GM19397 (cell line): Measurements from ENCODE around the gene TFF2.

ENCODE experiments used
- ATAC-seq: cut with Tn5 transposase; IDR thresholded peaks from one replicate; pipeline ENCODE4 v1.9.1; 2021; ENCODE audit warnings: mild to moderate bottlenecking, moderate library complexity; ENCODE audit not compliant: unreplicated experiment

TFF2 gene

DNA sequence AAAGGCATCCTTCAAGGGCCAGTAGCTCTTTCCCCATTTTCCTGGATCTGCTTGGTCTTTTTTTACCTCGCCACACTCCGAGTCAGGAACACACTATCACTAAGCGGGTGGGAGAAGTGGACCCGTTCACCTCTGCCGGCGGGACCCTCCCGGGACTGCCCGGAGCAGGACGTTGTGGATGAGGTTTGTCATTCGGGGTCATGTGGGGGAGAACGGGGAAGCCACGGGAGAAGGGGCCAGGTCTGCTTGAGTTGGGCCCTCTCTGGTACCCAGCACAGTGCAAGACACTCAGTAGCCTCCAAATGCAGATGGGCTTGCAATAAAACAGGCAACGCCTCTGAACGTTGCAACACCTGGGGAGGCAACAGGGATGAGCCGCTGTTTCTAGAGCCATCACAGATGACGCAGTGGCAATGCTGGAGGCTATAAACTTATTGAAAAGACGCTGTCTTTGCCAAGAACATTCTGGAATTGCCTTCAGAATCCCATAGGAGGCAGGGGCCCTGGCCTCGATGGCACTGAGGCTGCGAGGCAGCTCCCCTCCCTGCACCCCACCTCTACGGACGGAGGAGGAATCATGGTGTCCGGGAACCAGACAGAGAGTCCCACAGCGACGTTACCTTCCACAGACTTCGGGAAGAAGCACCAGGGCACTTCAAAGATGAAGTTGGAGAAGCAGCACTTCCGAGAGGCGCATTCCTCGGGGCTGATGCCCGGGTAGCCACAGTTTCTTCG, 3.8 kb downstream of the TFF2 start:
- no peak for ATAC-seq

DNA sequence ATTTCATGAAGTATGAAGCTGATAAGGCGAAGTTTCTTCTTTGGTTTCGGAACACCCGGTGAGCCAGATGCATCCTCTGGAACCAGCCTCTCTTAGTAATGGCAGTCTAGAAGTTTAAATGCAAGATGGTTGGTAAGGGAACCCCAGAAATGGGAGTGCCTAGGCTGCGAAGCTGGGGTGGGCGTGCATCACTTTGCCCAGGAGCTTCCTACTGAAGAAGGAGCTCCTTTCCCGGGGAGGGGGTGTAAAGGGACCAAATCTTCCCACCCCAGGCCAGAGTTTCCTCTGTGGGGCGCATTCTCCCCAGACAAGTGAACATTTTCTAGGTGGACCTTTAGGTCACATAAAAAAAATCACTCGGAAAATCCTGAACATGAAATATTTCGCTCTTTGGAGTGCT, 4.4 kb downstream of the TFF2 start:
- ATAC-seq, result no peak

DNA sequence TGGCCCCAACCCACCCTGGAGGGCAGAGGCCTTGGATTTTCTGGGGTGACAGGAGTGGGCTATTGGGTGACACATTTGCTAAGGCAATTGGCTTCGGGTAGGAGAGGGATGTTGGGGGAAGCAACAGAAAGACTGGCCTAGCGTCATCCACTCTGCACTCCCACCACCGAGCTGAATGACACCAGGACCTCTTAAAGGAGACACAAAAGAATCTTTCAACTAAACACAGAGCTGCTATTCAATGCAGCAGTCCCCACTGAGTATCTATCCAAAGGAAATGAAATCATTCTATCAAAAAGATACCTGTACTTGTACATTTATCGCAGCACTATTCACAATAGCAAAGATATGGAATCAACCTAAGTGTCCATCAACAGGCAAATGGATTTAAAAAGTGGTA, 6.2 kb downstream of the TFF2 start:
- no peak for ATAC-seq

DNA sequence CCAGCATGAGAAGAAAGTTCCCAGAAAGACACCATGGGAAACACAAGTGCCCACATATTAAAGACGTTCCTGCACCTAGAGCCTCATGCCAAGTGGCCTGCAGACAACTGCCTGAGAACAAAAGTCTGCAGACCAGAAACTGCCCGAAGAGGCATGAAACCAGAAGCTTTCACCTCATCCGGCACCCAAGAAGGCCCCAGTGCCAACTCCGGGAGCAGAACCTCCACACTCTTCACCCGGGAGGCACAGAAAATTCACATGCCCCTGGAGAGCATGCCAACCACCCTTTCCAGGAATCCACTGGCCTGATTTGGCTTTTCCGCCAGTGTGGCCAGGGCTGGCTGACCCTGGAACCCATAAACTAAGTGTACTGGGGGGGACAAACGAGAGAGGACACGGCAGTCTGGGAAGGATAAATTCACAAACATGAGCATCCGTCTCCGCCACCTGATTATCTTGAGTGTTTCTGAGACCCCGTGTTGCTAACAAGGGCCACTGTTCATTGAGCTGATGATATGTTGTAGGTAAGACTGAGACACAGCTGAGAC, 6.8 kb downstream of the TFF2 start:
- no peak for ATAC-seq

DNA sequence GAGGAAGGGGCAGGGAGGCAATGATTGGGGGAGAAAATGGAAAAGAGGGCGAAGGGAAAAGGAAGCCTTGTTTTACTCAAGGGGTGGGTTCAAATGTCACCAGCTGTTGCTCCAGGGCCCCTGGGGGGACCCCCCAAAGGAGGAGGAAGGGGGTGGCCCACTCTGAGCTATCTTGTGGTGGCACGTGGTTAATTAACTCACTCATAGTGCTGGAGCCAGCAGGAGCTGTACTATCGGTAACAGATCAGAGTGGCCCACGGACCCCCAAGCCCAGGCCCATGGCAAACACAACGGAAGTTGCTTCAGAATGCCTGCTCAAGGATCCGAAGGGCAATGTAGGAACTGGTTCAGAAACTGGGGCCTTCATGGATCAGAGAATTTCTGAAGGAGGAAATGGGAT, 7.2 kb downstream of the TFF2 start:
- ATAC-seq, result no peak

DNA sequence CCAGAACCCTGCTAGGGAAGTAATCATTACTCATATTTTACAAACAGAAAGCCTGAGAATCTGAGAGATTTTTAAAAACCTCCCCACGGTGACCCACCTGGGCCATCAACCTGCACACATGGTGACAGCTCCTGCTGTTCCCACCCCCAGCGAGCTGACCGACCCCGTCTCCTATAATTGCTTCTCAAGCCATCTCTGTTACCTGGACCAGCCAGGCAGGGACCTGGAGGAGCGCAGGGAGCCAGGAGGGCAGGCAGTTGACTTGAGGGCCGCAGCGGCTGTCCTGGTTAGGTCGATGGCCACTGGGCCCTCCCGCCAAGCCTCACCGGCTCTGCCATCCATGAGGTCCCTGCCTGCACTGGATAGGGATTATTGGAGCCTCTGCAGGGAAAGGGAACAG, 7.7 kb downstream of the TFF2 start:
- ATAC-seq, result no peak

DNA sequence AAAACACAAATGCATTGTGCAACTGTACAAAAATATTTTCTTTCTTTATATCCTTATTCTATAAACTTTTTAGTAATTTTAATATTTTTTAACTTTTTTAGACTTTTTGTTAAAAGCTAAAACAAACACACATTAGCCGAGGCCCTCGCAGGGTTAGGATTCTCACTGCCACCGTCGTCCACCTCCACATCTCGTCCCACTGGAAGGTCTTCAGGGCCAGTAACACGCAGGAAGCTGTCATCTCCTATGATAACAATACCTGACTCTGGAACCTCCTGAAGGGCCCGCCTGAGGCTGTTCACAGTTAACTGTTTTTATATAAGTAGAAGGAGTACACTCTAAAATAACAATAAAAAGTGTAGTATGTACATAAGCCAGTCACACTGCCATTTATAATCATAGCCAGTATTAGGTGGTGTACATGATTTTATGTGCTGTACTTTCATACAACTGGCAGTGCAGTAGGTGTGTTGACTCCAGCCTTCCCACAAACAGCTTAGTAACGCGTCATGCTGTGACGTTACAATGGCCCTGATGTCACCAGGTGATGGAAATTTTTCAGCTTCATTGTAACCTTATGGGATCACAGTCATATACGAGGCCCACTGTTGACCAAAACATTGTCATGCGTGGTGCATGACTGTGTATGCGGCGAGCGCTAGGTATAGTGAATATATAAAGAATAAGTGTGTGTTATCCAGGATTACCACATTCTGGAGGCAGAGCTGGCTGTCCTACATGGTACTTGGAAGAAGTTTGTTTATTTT, 8.8 kb downstream of the TFF2 start:
- ATAC-seq, result no peak

DNA sequence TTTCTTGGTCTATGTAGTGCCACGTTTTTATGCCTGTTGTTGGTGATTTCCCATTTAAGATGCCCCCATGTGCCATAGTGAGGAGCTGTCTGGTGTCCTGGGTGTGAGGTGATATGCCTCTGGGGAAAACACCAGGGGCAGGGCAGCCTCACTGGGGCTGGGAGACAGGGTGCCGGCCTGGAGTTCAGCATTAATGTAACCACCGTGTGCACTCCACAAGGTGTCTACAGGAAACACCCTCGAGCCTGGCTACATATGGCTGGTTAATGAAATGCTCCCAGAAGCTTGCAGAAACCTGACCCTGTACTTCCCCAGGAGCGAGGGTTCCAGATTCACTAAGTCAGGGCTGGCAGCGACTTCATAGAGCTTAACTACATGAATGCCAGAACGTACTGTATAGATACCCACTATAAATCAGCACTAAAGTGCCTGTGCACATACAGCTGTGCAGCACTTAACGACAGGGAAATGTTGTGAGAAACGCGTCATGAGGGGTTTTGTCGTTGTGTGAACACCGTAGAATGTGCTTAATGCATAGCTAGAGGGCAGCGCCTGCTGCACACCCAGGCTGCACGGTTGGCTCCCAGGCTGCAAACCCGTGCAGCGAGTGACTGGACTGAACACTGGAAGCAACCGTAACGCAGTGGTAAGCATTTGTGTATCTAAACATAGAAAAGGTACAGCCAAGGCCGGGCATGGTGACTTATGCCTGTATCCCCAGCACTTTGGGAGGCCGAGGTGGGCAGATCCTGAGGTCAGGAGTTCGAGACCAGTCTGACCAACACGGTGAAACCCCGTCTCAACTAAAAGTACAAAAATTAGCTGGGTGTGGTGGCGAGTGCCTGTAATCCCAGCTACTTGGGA, 10.4 kb downstream of the TFF2 start:
- no peak for ATAC-seq

DNA sequence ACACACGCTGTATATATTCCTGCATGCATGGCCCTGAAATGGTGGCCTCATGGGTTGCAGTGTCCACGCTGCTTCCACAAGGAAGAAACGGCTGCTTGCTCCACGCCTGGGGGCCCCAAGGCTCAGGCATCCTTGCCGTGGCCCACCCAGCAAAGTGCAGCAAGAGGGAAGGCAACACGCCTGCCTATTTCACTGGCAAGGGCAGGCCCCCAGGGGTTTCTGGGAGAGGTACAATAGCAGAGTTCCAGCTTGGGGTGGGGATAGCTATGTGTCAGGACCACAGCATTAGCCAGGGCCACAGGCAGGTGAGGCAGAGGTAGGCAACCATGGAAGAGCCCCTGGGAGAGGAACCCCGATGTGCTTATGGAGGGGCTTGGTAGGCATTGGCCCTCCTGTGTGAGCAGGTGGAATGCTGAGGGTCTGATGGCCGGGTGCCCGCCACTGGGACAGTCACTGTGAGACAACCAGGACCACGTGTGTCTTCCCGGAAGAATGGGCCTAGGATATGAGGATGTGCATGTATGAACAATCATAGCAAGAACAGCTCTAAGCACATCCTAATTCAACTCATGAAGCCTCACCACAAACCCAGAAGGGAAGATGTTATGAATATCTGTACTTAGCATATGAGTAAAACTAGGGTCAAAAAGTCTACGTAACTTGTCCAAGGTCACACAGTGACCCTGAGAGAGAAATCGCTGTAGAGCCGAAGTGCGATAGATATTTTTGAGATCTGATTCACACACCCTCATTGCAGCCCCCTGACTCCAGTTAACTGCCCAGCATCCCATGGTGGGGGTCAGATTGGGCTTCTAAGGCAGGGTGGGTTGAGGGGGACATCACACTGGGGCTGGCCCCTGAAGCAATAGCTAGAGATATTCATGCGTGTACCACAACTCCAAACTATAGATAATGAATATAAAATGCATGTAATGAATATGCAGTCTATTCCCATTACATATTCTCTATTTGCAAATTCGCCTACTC, 11.8 kb downstream of the TFF2 start:
- ATAC-seq, result no peak

DNA sequence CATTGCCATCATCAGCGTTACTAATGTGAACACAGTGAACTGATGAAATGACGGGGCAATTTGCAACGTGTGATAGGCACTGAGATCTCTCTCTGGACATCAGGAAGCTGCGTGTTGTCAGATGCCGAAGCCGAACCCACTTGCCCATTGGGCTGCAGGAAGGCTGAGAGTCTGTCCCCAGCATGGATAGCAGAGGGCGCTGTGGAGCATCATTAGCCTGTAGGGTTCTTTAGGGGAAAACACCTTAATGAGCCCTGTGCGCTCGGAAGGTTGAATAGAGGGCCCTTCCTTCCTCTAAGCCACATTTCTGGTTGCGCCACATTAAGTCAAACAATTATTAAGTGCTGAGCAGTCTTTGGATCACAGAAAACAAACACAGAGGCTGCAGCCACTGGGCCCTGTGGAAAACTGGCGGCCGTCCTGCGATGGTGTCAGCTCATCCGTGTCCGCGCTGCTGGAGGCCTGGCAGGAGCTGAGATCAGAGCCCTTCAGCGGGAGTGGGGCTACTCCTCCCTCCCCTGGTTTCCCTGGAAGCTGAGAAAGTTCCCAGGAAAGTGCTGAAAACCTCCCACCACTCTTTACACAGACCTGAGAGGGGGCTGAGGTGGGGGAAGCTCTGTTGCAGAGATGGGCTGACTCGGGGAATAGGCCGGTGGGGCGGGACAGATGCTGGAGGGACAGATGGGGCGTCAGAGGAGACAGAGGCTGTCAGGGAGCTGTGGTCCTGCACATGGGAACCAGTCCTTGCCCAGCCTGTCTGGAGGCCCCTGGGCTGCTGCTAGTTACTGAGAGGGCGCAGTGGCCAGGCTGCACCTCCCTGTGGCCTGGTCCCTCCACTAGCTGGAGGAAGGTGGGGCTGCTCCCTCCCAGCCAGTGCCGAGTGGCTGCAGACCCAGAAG, 12.7 kb downstream of the TFF2 start:
- ATAC-seq, result no peak

DNA sequence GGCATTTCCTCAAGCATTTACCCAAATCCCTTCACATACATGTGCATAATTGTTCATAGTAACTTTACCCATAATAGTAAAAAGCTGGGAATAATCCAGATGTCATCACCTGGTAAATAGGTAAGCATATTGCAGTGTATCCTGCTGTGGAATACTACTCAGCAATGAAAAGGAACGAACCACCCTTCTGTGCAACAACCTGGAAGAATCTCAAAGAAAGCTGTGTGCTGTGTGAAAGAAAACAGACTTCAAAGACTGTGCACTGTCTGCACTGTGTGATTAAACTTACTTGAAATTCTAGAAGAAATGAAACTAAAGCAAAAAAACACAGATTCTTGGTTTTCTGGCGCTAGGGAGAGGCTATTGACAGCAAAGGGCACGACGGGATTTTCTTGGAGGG, 13.5 kb downstream of the TFF2 start:
- ATAC-seq, result no peak

DNA sequence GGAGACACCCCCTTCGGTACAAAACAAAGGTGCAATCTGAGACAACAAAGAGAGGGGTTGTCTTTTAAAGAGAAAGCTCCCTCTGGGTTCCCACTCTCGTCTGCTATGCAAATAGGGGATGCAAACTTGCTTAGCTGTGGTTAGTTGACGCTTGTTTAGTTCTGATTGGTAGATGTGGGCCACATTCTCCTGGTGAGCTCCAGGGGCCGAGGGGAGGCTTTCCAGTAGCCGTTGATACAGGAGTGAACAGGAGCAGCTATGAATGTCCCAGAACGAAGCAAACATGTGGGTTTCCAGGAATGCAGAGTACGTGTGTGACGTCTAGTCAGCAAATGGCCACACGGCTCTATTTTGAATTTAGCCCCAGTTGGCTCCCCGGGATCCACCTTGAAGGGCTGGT, 14.7 kb downstream of the TFF2 start:
- ATAC-seq, result no peak

DNA sequence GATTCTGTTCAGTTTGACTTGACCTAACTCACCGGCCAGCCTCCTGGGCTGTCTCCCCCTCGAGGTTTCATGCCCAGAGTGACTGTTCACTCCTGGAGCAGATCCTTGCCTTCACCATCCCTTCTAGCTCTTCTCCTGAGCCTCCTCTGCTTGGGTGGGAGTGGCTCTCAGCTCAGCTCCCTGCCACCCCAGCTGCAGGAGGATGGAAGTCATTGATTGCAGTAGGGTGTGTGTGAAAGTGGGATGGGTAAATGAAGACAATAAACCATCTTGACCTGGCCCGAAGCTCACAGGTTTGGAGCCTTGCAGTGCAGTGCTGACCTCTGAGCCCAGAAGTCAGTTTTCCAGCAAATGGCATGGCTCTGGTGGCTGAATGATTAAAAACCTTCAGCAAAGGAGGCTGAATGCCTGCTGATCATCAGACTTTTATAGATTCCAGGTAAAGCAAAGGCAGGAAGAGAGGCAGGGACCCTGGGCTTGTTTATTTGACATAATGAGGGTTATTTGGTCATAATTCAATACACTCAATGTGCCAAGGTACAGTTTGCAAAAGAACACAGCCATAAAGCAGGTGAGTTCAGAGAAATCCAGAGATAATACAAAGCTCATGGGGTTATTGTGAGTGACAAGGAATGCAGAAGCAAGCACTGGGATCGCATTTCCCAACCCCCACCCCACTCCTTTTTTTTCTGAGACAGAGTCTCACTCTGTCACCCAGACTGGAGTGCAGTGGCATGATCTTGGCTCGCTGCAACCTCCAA, 18.1 kb downstream of the TFF2 start:
- no peak for ATAC-seq

DNA sequence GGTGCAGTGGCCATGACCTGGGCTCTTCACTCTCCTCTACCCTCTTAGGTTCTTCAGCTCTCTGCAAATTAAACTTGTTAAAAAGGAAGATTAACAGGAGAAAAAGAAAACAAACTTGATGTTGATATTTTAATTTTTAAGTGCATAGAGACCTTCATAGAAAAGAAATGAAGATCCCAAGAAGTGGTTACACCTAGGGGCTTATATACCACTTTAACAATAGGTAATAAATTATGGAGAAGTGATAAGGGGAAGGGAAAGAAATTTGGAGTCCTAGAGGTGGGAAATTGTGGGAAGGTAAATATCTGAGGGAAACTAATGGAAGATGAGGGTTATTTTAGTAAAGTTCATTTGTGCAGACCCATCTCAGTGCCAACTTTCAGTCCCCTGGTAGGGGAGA, 19.1 kb downstream of the TFF2 start:
- no peak for ATAC-seq

DNA sequence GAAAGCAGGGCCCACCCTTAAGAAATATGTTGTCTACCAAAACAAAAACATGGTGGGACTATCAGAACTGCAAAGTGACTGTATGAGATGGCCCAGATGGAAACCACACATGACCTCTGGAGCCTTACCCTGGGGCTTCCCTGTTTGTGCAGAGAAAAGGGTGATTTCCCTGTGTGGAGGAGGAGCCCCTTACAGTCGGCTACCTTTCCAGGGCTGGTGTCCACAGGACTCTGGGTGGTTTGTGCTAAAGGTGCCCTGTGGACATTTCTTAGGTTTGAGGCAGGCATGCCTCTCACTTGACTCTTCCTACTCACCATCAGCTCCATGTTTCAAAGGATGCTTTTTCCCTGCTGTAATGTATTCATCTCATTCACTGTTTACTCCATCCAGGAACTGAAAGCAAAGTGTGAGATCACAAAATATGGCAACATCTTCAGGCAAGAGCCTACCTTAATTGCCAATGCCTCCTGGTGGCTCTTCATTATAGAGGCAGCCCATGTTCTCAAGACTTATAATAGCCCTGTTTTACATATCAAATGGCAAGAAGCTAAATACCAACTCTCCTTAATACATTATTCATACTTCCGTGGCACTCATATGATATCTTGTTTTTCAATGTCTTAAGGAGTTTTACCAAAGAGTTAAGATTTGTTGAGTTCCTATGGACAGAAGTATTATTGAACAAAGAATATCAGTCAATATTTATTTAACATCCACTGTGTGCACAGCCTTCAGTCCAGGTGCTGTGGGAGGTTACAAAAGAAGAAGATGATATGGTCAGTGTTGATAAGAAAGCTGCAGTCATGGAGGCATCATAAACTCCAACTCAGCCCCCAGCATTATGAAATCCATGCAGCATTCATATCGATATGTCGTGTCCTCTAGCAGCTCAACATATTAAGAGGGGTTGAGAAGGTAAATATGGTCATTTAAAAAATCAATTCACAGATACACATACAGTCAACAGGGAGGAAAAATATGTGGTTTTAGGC, 20.1 kb downstream of the TFF2 start:
- ATAC-seq, result no peak

DNA sequence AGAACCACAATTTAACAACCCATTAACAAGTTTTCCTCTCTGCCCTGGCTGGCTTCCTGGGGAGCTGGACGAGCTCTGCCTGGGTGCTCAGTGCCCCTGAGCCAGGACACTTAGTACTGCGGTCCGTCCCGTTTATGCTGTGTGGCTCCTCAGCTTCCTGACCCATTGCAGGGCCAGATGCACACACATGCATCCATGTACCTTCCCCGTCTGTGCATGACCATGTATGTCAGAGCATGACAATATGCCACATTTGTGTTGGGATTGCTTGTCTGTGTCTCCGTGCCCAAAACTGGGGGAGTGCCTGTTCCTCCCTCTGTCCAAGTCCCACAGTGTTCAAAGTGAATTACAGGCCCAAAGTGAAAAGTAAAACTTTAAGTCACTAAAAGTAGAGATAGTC, 25.9 kb downstream of the TFF2 start:
- ATAC-seq, result no peak

DNA sequence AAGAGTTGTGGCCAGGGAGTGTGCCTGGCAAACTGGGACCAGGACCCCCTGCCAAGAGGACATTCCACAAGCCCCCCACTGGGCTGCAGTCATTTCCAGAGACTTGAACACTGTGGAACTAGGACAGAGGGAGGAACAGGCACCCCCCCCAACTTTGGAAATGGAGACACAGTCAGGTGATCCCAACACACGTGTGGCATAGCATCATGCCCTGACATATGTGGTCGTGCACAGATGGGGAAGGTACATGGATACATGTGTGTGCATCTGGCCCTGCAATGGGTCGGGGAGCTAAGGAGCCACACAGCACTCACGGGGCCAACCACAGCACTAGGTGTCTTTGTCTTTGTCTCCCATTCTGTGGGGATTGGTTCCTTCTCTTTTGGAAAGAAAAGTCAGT, 28.9 kb downstream of the TFF2 start:
- no peak for ATAC-seq
